Right atrium auricular region (tissue), 2 donors: ENCODE data around the gene GORASP1. TPM values are rescaled to one million over a fixed set of nuclear protein-coding genes. Genes with fewer than 3 reads are reported as not detected.

ENCODE experiments used
- DNase-seq: peaks from one replicate; pipeline ENCODE4 v3.0.0-alpha.2; 2019; ENCODE audit warnings: low spot score
- H3K27ac ChIP-seq, 2 donors: fragments of 200-600 bp; sonication (generic); 1 replicate in 1 of 2; 2 replicates in 1 of 2; pipeline ENCODE4 v1.5.1; 2016 to 2019
- H3K27me3 ChIP-seq, 2 donors: fragments of 200-600 bp; sonication (generic); one replicate each; pipeline versions ENCODE4 v1.5.1 to v1.6.0; 2017 to 2019
- H3K36me3 ChIP-seq: fragments of 200-600 bp; sonication (generic); one replicate; pipeline ENCODE4 v1.5.1; 2016
- H3K4me1 ChIP-seq, 2 donors: fragments of 200-600 bp; sonication (generic); one replicate each; pipeline versions ENCODE4 v1.5.1 to v1.6.0; 2017 to 2019
- H3K4me3 ChIP-seq, 2 donors: fragments of 200-600 bp; sonication (generic); 1 replicate in 1 of 2; 2 replicates in 1 of 2; pipeline ENCODE4 v1.5.1; 2017 to 2019; ENCODE audit warnings: mild to moderate bottlenecking in 1 of 2, moderate library complexity in 1 of 2
- H3K9me3 ChIP-seq, 2 donors: fragments of 200-600 bp; sonication (generic); one replicate each; pipeline ENCODE4 v1.5.1; 2019
- CTCF ChIP-seq, 2 donors: fragments of 200-600 bp; sonication (generic); IDR thresholded peaks; one replicate each; pipeline ENCODE4 v1.5.1; 2019; ENCODE audit warnings: antibody characterized with exemption in 2 of 2
- total RNA-seq, 2 donors: library from RNA; depleted of rRNA; stranded (reverse); fragments of >200 nt; gene quantifications; one replicate each; pipeline ENCODE4 v1.1.0, GENCODE V29; 2016

GORASP1 gene
- total RNA-seq, 2 donors from 2014 or later = 34.3 to 38.8 TPM

- peaks cover 21% of the 10 kb centered on the region for H3K36me3 ChIP-seq
- peaks cover 0 to 83% of the 10 kb centered on the region in 2 donors for H3K4me1 ChIP-seq
- no peak for TF ChIP-seq CTCF (IDR thresholded peaks at IDR 0.05)
- DNase-seq = no peak
- H3K27ac ChIP-seq = no peak overlapping the region
- H3K4me3 ChIP-seq = no peak overlapping the region
- no peaks in the 10 kb centered on the region for H3K9me3 ChIP-seq
- no peaks in the 10 kb centered on the region for H3K27me3 ChIP-seq
Measured at GRCh38 chr3:39137991-39138803, 30.8 kb upstream of the GORASP1 start.

GRCh38 chr3:39137435-39137936, 30.1 kb upstream of the GORASP1 start:
- Histone ChIP-seq H3K4me1 (peaks cover 0 to 80% of the 10 kb centered on the region in 2 donors), H3K4me3 (no peak overlapping the region), H3K9me3 (no peaks in the 10 kb centered on the region), H3K27me3 (no peaks in the 10 kb centered on the region), H3K27ac (no peak overlapping the region), H3K36me3 (peaks cover 14% of the 10 kb centered on the region)
- no peak for DNase-seq
- no peak for TF ChIP-seq CTCF (IDR thresholded peaks at IDR 0.05)

GRCh38 chr3:39136533-39137434, 29.4 kb upstream of the GORASP1 start:
- peaks cover 7% of the 10 kb centered on the region for H3K36me3 ChIP-seq
- H3K27ac ChIP-seq = no peak overlapping the region
- H3K4me1 ChIP-seq = peaks cover 0 to 73% of the 10 kb centered on the region in 2 donors
- no peak overlapping the region for H3K4me3 ChIP-seq
- no peaks in the 10 kb centered on the region for H3K9me3 ChIP-seq
- no peaks in the 10 kb centered on the region for H3K27me3 ChIP-seq
- DNase-seq = no peak
- TF ChIP-seq CTCF (IDR thresholded peaks at IDR 0.05) = no peak

- no peaks in the 10 kb centered on the region for H3K36me3 ChIP-seq
Measured at GRCh38 chr3:39135170-39135805, 27.9 kb upstream of the GORASP1 start.

More at GRCh38 chr3:39135170-39135805, 27.9 kb upstream of the GORASP1 start:
- Histone ChIP-seq H3K4me3 (no peak overlapping the region), H3K9me3 (no peaks in the 10 kb centered on the region), H3K4me1 (peaks cover 0 to 58% of the 10 kb centered on the region in 2 donors), H3K27me3 (no peaks in the 10 kb centered on the region), H3K27ac (peak overlapping the region; percentile 49 to 62)
- DNase-seq = peak; percentile 76
- no peak for TF ChIP-seq CTCF (IDR thresholded peaks at IDR 0.05)
